H1 (cell line): Measurements from ENCODE around the gene COL2A1. TPM values are rescaled to one million over a fixed set of nuclear protein-coding genes. Genes with fewer than 3 reads are reported as not detected.
A peak's percentile ranks its signal among the peaks of the same experiment; 100 is the strongest.

Experiments
- CTCF ChIA-PET: fragments of 300-600 bp; sonication (Branson Sonifier 250); formaldehyde crosslinking; loops from one replicate; lab custom pipeline; 2021; ENCODE audit not compliant: partially characterized antibody; lab: Charles Lee
- POLR2A ChIA-PET: fragments of 300-600 bp; sonication (Branson Sonifier 250); formaldehyde crosslinking; loops from one replicate; lab custom pipeline; 2021; ENCODE audit warnings: inconsistent platforms; ENCODE audit not compliant: partially characterized antibody; lab: Charles Lee
- DNase-seq, 2 experiments: peaks; one replicate each; pipeline versions ENCODE4 v3.0.0 to v3.0.0-alpha.2; 2010 to 2022; ENCODE audit warnings: low spot score in 2 of 2, low read depth in 1 of 2, mixed read lengths in 1 of 2
- FAIRE-seq: peaks from 2 replicates; lab custom pipeline; 2011; peaks lifted over from hg19 to GRCh38; lab: Jason Lieb, UNC
- H2AFZ ChIP-seq: 2 replicates; pipeline ENCODE4 v1.8.1; 2012; ENCODE audit warnings: low read length, inconsistent platforms
- H2AK5ac ChIP-seq: 2 replicates; pipeline ENCODE4 v1.6.1; 2013; ENCODE audit warnings: low read depth, low read length
- H2BK120ac ChIP-seq: replicated peaks from 2 replicates; pipeline ENCODE3; 2013; ENCODE audit warnings: low read depth, low read length, inconsistent platforms
- H2BK12ac ChIP-seq: 2 replicates; pipeline ENCODE4 v1.6.1; 2013; ENCODE audit warnings: low read depth, low read length
- H2BK15ac ChIP-seq: 2 replicates; pipeline ENCODE4 v1.6.1; 2013; ENCODE audit warnings: low read length
- H2BK20ac ChIP-seq: 2 replicates; pipeline ENCODE4 v1.6.1; 2013; ENCODE audit warnings: low read length
- H2BK5ac ChIP-seq: 2 replicates; pipeline ENCODE4 v1.6.1; 2013; ENCODE audit warnings: low read depth, low read length
- H3K14ac ChIP-seq: 2 replicates; pipeline ENCODE4 v1.6.1; 2013; ENCODE audit warnings: inconsistent platforms; ENCODE audit not compliant: insufficient read length
- H3K18ac ChIP-seq: 2 replicates; pipeline ENCODE4 v1.6.1; 2013; ENCODE audit warnings: low read length; ENCODE audit errors: extremely low read depth
- H3K23ac ChIP-seq: 2 replicates; pipeline ENCODE4 v1.6.1; 2013; ENCODE audit warnings: inconsistent platforms; ENCODE audit not compliant: insufficient read length
- H3K23me2 ChIP-seq: 2 replicates; pipeline ENCODE4 v1.6.1; 2013; ENCODE audit warnings: low read depth, low read length
- H3K27ac ChIP-seq: 2 replicates; pipeline ENCODE4 v1.6.1; 2011; ENCODE audit warnings: low read depth, low read length, inconsistent platforms
- H3K27me3 ChIP-seq, 4 experiments: replicated peaks in 1 of 4; 1 replicate in 1 of 4; 2 replicates in 3 of 4; pipeline versions ENCODE4 v1.6.1 to v1.8.1; 2011 to 2013; ENCODE audit warnings: low read length in 3 of 4, mild to moderate bottlenecking in 3 of 4, inconsistent platforms in 2 of 4, mixed read lengths in 2 of 4, moderate library complexity in 1 of 4; ENCODE audit not compliant: control insufficient read depth in 3 of 4, insufficient read depth in 3 of 4; ENCODE audit errors: extremely low read depth in 1 of 4
- H3K36me3 ChIP-seq, 4 experiments: 2 replicates each; pipeline versions ENCODE4 v1.6.1 to v1.8.1; 2011 to 2013; ENCODE audit warnings: mild to moderate bottlenecking in 4 of 4, low read length in 3 of 4, moderate library complexity in 2 of 4, control low read depth in 1 of 4, inconsistent platforms in 1 of 4; ENCODE audit not compliant: insufficient read depth in 4 of 4, control insufficient read depth in 2 of 4
- H3K4ac ChIP-seq: replicated peaks from 2 replicates; pipeline ENCODE3; 2013; ENCODE audit warnings: low read length, low read depth, mixed read lengths, inconsistent platforms; ENCODE audit not compliant: insufficient read length
- H3K4me1 ChIP-seq, 4 experiments: replicated peaks in 1 of 4; 1 replicate in 1 of 4; 2 replicates in 3 of 4; pipeline versions ENCODE4 v1.6.1 to v1.8.1; 2011 to 2013; ENCODE audit warnings: low read length in 3 of 4, inconsistent platforms in 2 of 4, mixed read lengths in 1 of 4; ENCODE audit not compliant: insufficient read depth in 4 of 4, control insufficient read depth in 3 of 4
- H3K4me2 ChIP-seq, 2 experiments: 2 replicates each; pipeline versions ENCODE4 v1.6.1 to v1.8.1; 2011 to 2013; ENCODE audit warnings: low read depth in 2 of 2, low read length in 2 of 2, control low read depth in 1 of 2, inconsistent platforms in 1 of 2, mild to moderate bottlenecking in 1 of 2; ENCODE audit not compliant: insufficient read depth in 1 of 2
- H3K4me3 ChIP-seq, 4 experiments: fragments of 200-600, 300-600 bp in 1 of 4; sonication (generic), shearing (Covaris generic), sonication (Bioruptor Twin) in 1 of 4; 2 replicates each; pipeline versions ENCODE4 v1.5.1 to v1.8.1; 2011 to 2016; ENCODE audit warnings: low read length in 4 of 4, low read depth in 3 of 4, control low read depth in 2 of 4, inconsistent platforms in 2 of 4, mild to moderate bottlenecking in 2 of 4, mixed read lengths in 1 of 4, moderate library complexity in 1 of 4; ENCODE audit not compliant: insufficient read depth in 2 of 4; ENCODE audit errors: extremely low read depth in 1 of 4
- H3K56ac ChIP-seq: replicated peaks from 2 replicates; pipeline ENCODE3; 2013; ENCODE audit warnings: low read depth, mild to moderate bottlenecking, mixed read lengths, low read length, inconsistent platforms; ENCODE audit not compliant: insufficient read length
- H3K79me1 ChIP-seq: 2 replicates; pipeline ENCODE4 v1.6.1; 2013; ENCODE audit warnings: low read depth, low read length, control low read depth
- H3K79me2 ChIP-seq, 2 experiments: 2 replicates each; pipeline versions ENCODE4 v1.6.1 to v1.8.1; 2012 to 2013; ENCODE audit warnings: low read length in 2 of 2, mild to moderate bottlenecking in 2 of 2, inconsistent platforms in 1 of 2; ENCODE audit not compliant: insufficient read depth in 2 of 2, control insufficient read depth in 1 of 2
- H3K9ac ChIP-seq, 4 experiments: replicated peaks in 1 of 4; 1 replicate in 1 of 4; 2 replicates in 3 of 4; pipeline versions ENCODE4 v1.6.1 to v1.8.1; 2011 to 2013; ENCODE audit warnings: low read depth in 3 of 4, low read length in 3 of 4, control low read depth in 2 of 4, mild to moderate bottlenecking in 2 of 4, moderate library complexity in 2 of 4, inconsistent platforms in 1 of 4; ENCODE audit errors: extremely low read depth in 1 of 4
- H3K9me3 ChIP-seq, 2 experiments: 2 replicates each; pipeline versions ENCODE4 v1.6.1 to v1.8.1; 2012 to 2013; ENCODE audit warnings: mild to moderate bottlenecking in 2 of 2, moderate library complexity in 2 of 2, control low read depth in 1 of 2, inconsistent platforms in 1 of 2, low read depth in 1 of 2, low read length in 1 of 2, mixed read lengths in 1 of 2; ENCODE audit not compliant: insufficient read depth in 2 of 2
- H4K20me1 ChIP-seq, 2 experiments: replicated peaks in 1 of 2; 2 replicates each; pipeline versions ENCODE3 to v1.8.1; 2011 to 2013; ENCODE audit warnings: inconsistent platforms in 2 of 2, low read length in 2 of 2, mild to moderate bottlenecking in 1 of 2; ENCODE audit not compliant: insufficient read depth in 2 of 2, control insufficient read depth in 1 of 2
- H4K5ac ChIP-seq: 2 replicates; pipeline ENCODE4 v1.6.1; 2013; ENCODE audit warnings: low read length, low read depth, mixed read lengths, inconsistent platforms; ENCODE audit not compliant: insufficient read length
- H4K8ac ChIP-seq: 2 replicates; pipeline ENCODE4 v1.8.0; 2013; ENCODE audit warnings: mild to moderate bottlenecking, moderate library complexity, low read length, inconsistent platforms; ENCODE audit not compliant: insufficient read depth; ENCODE audit errors: extremely low read depth
- H4K91ac ChIP-seq: replicated peaks from 2 replicates; pipeline ENCODE3; 2013; ENCODE audit warnings: low read length, mixed read lengths, inconsistent platforms; ENCODE audit not compliant: insufficient read length
- BACH1 ChIP-seq: IDR thresholded peaks from 2 replicates; pipeline ENCODE4 v1.6.1; 2012; ENCODE audit warnings: low read length, improper control_type of control experiment
- CEBPB ChIP-seq: IDR thresholded peaks from 2 replicates; pipeline ENCODE4 v1.6.1; 2012; ENCODE audit warnings: low read depth, low read length
- EZH2 ChIP-seq: fragments of 200-600 bp; sonication (generic); IDR thresholded peaks from 2 replicates; pipeline ENCODE4 v1.7.1; 2012; ENCODE audit warnings: low read depth, mild to moderate bottlenecking, moderate library complexity, low read length, inconsistent platforms; ENCODE audit not compliant: severe bottlenecking
- HDAC6 ChIP-seq: IDR thresholded peaks from one replicate; pipeline ENCODE4 v1.7.1; 2012; ENCODE audit warnings: low read depth, mild to moderate bottlenecking, inconsistent platforms, low read length, moderate library complexity
- KDM1A ChIP-seq: fragments of 200-600, 300-600 bp; sonication (generic); IDR thresholded peaks from 2 replicates; pipeline ENCODE4 v1.7.1; 2016; ENCODE audit warnings: mild to moderate bottlenecking, low read length, borderline replicate concordance
- RAD21 ChIP-seq, 2 experiments: IDR thresholded peaks in 1 of 2; conservative IDR thresholded peaks in 1 of 2; 2 replicates each; pipeline ENCODE4 v1.6.1; 2011; ENCODE audit warnings: low read depth in 2 of 2, low read length in 2 of 2, improper control_type of control experiment in 1 of 2, inconsistent platforms in 1 of 2, mild to moderate bottlenecking in 1 of 2, moderate library complexity in 1 of 2
- TAF1 ChIP-seq: IDR thresholded peaks from 2 replicates; pipeline ENCODE4 v1.6.1; 2011; ENCODE audit warnings: mild to moderate bottlenecking, low read depth, low read length
- TBP ChIP-seq: IDR thresholded peaks from 2 replicates; pipeline ENCODE4 v1.6.1; 2011; ENCODE audit warnings: low read depth, low read length, improper control_type of control experiment
- WGBS, 2 experiments: shearing (Covaris generic) in 1 of 2; methylation state at CpG; one replicate each; pipeline versions ENCODE4 v1.1.6 to v1.1.7; 2013 to 2015; ENCODE audit warnings: low lambda C conversion rate in 2 of 2, mixed read lengths in 2 of 2, inconsistent platforms in 1 of 2, low coverage in 1 of 2, missing lambda C conversion rate in 1 of 2; ENCODE audit not compliant: insufficient replicate concordance in 2 of 2, insufficient coverage in 1 of 2, insufficient read length in 1 of 2; ENCODE audit errors: extremely low coverage in 1 of 2, missing lambda C conversion rate in 1 of 2; 5-methylcytosine and 5-hydroxymethylcytosine counted together
- polyA plus RNA-seq, 7 experiments: library from polyadenylated mRNA; depleted of rRNA in 3 of 7; stranded (reverse) in 5 of 7; unstranded in 2 of 7; fragments of >200 nt in 5 of 7; fragments of 200-250 nt in 2 of 7; gene quantifications; 1 replicate in 5 of 7; 2 replicates in 1 of 7; 4 replicates in 1 of 7; pipeline versions ENCODE4 v1.2.1 to v1.2.3, GENCODE V29; 2011 to 2013; ENCODE audit warnings: missing spikeins in 2 of 7, mixed read lengths in 2 of 7
- total RNA-seq: library from RNA; stranded (reverse); fragmentation: NEBNext Ultra II Directional; extraction: Animal tissue kit (Norgen Biotek cat#: 25700); gene quantifications from 2 replicates; pipeline ENCODE4 v1.2.1, GENCODE V29; 2021
- TF ChIP-seq, protein P1 (sequence below): IDR thresholded peaks from 2 replicates; pipeline ENCODE4 v1.6.1; 2012; ENCODE audit warnings: low read length, inconsistent platforms

Gene COL2A1
- total and polyA plus RNA-seq, 2 of the 8 experiments (the other 6 are each of a cell fraction or from before 2014, with no cell fraction given): 4.2 to 14.6 TPM

DNA sequence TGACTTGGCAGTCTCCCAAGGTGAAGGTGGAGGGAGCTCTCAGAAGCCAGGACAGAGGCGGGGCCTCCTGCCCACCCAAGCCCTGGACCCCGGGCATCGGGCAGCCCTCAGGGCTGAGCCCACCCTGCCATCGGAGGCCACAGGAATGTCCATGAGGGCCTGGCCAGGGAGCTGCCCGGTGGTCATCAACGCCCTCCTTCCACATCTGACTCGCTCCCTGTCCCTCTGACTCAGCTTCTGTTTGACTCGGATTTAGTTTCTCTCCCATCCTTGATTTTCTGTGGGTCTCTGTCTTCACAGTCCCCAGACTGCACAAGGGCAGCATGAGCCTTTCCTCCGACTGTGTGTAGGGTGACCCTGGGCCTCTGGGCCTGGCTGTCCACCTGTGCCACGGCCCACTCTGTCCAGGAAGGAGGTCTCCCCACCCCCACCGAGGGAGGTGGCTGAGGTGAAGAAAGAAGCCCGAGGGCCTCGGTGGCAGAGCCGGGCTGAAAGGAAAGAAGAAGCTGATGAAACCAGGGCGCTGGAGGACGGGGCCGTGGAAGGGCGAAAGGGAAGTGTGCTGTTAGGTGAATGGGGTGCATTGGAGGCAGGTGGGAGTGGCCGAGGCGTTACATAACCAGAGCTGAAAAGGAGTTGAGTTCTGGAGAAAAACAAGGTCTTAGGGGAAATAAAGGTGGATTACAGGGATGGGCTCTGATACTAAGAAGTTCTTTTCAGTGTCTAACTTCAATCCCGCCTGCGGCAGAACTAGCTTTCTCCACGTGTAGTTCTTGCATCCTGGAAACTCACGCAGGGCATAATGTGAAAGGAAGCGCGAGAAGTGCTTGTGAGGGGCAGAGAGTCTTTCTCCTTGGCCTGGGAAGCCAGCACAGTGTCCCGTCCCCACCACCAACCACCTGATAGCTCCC lies 57.6 kb downstream of the COL2A1 start:
- Histone ChIP-seq H3K9me3 (no peaks in the 10 kb centered on the region), H2BK12ac (0 out of 2 replicates have a peak overlapping the region, but pooled peaks have one; percentile 39), H2BK120ac (no peak overlapping the region), H3K18ac (no peak overlapping the region), H3K23ac (no peak overlapping the region), H3K4me1 (peaks cover 0 to 12% (median 8%) of the 10 kb centered on the region in 4 experiments; a peak in 5 of 7 replicates), H3K36me3 (no peaks in the 10 kb centered on the region), H3K27ac (no peak overlapping the region), H3K79me1 (no peaks in the 10 kb centered on the region), H2BK5ac (peak overlapping the region; percentile 44; the same call in 1 of the 2 replicates), H2AFZ (0 out of 2 replicates have a peak overlapping the region, but pooled peaks have one; percentile 50), H2AK5ac (no peak overlapping the region), H2BK20ac (no peak overlapping the region), H4K8ac (peak overlapping the region; percentile 73; the same call in 1 of the 2 replicates), H3K23me2 (peaks cover 6% of the 10 kb centered on the region), H4K91ac (no peak overlapping the region), H3K4ac (no peak overlapping the region), H4K5ac (no peak overlapping the region), H3K27me3 (peaks cover 0 to 9% (median 7%) of the 10 kb centered on the region in 4 experiments; a peak in 5 of 7 replicates), H4K20me1 (peaks cover 0 to 2% of the 10 kb centered on the region in 2 experiments), H3K9ac (no peak overlapping the region), H3K56ac (no peak overlapping the region), H3K4me2 (no peak overlapping the region), H2BK15ac (no peak overlapping the region; the same call in 1 of the 2 replicates), H3K79me2 (no peaks in the 10 kb centered on the region), H3K4me3 (no peak overlapping the region), H3K14ac (no peak overlapping the region)
- ChIA-PET CTCF (interaction anchor here (0.6 to 4.3 kb wide), 27 partner anchors 11 to 240 kb away, joined by 3 to 16 read pairs (median 3); partner anchors contain the start of gene VDR), POLR2A (no interaction called here)
- DNase-seq (no peak), FAIRE-seq (no peak)
- WGBS, 2 experiments: 88% methylated on average over 27 of the region's 27 CpGs; no CpG with 5 or more reads in 1 of the 2 experiments
- TF ChIP-seq KDM1A (no peak), TBP (no peak), EZH2 (no peak), TAF1 (no peak), RAD21 (IDR thresholded peaks at IDR 0.05 in 1 of 2, conservative IDR thresholded peaks at IDR 0.05 in 1 of 2; ENCODE audit: low read depth in 2 of 2, low read length in 2 of 2) (no peak), HDAC6 (no peak), BACH1 (no peak), CEBPB (no peak)
- TF ChIP-seq, protein P1, sequence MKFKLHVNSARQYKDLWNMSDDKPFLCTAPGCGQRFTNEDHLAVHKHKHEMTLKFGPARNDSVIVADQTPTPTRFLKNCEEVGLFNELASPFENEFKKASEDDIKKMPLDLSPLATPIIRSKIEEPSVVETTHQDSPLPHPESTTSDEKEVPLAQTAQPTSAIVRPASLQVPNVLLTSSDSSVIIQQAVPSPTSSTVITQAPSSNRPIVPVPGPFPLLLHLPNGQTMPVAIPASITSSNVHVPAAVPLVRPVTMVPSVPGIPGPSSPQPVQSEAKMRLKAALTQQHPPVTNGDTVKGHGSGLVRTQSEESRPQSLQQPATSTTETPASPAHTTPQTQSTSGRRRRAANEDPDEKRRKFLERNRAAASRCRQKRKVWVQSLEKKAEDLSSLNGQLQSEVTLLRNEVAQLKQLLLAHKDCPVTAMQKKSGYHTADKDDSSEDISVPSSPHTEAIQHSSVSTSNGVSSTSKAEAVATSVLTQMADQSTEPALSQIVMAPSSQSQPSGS: no peak
